Activated CD8-positive, alpha-beta memory T cell treated with anti-CD3 and anti-CD28 coated beads for 24 hours (primary cell): ENCODE results near the gene CYP2W1.
"Not testable (repeated sequence)": the region's sequence is repeated elsewhere in the genome, so short reads cannot be mapped to it uniquely, and the experiment has no call there.

Source experiments
- DNase-seq: peaks from one replicate; pipeline ENCODE4 v3.0.0-alpha.2; 2020

CYP2W1 gene

GRCh38 chr7:999941-1000935 lies 17.3 kb downstream of the CYP2W1 start:
- DNase-seq = no peak

GRCh38 chr7:1001069-1001770 lies 18.2 kb downstream of the CYP2W1 start:
- DNase-seq = not testable (repeated sequence)

GRCh38 chr7:1002026-1002425 lies 19.0 kb downstream of the CYP2W1 start:
- DNase-seq = not testable (repeated sequence)

GRCh38 chr7:1002445-1002844 lies 19.5 kb downstream of the CYP2W1 start:
- not testable (repeated sequence) for DNase-seq

GRCh38 chr7:1004018-1004852 lies 21.3 kb downstream of the CYP2W1 start:
- no peak for DNase-seq

GRCh38 chr7:1005303-1005702 lies 22.3 kb downstream of the CYP2W1 start:
- DNase-seq = no peak

GRCh38 chr7:1007901-1008300 lies 24.9 kb downstream of the CYP2W1 start:
- DNase-seq = no peak

- DNase-seq = no peak
Observed at GRCh38 chr7:1008733-1009363, 25.9 kb downstream of the CYP2W1 start.

- DNase-seq = no peak
Observed at GRCh38 chr7:1009747-1010146, 26.8 kb downstream of the CYP2W1 start.

GRCh38 chr7:1010226-1010625 lies 27.2 kb downstream of the CYP2W1 start:
- no peak for DNase-seq

GRCh38 chr7:1011297-1012003 lies 28.5 kb downstream of the CYP2W1 start:
- DNase-seq = no peak

- DNase-seq = no peak
Observed at GRCh38 chr7:1012004-1012715, 29.2 kb downstream of the CYP2W1 start.

- DNase-seq = no peak
Observed at GRCh38 chr7:1012716-1013095, 29.7 kb downstream of the CYP2W1 start.

GRCh38 chr7:1013581-1013980 lies 30.6 kb downstream of the CYP2W1 start:
- no peak for DNase-seq

- no peak for DNase-seq
Observed at GRCh38 chr7:1014681-1015080, 31.7 kb downstream of the CYP2W1 start.

GRCh38 chr7:1015196-1016121 lies 32.5 kb downstream of the CYP2W1 start:
- DNase-seq = no peak

- DNase-seq = no peak
Observed at GRCh38 chr7:1016577-1017531, 33.9 kb downstream of the CYP2W1 start.

GRCh38 chr7:1017586-1018333 lies 34.8 kb downstream of the CYP2W1 start:
- DNase-seq = no peak
